H1 (cell line): ENCODE results near the gene B3GALT6.

ENCODE experiments used
- ATF3 ChIP-seq: IDR thresholded peaks from 2 replicates; pipeline ENCODE4 v1.6.1; 2011; ENCODE audit warnings: low read depth, mild to moderate bottlenecking, low read length; ENCODE audit not compliant: insufficient read depth
- CHD2 ChIP-seq: IDR thresholded peaks from 2 replicates; pipeline ENCODE4 v1.6.1; 2012; ENCODE audit warnings: low read length, improper control_type of control experiment
- CREB1 ChIP-seq: IDR thresholded peaks from 2 replicates; pipeline ENCODE4 v1.6.1; 2012; ENCODE audit warnings: inconsistent platforms
- CTCF ChIP-seq, 3 experiments: IDR thresholded peaks; 1 replicate in 2 of 3; 2 replicates in 1 of 3; pipeline versions ENCODE4 v1.5.1 to v1.6.1; 2011; ENCODE audit warnings: low read length in 3 of 3, mild to moderate bottlenecking in 3 of 3, inconsistent platforms in 2 of 3, low read depth in 1 of 3, moderate library complexity in 1 of 3; ENCODE audit not compliant: insufficient read depth in 1 of 3; ENCODE audit errors: control extremely low read depth in 1 of 3
- EZH2 ChIP-seq: fragments of 200-600 bp; sonication (generic); IDR thresholded peaks from 2 replicates; pipeline ENCODE4 v1.7.1; 2012; ENCODE audit warnings: low read depth, mild to moderate bottlenecking, moderate library complexity, low read length, inconsistent platforms; ENCODE audit not compliant: severe bottlenecking
- RXRA ChIP-seq: IDR thresholded peaks from 2 replicates; pipeline ENCODE4 v1.6.1; 2011; ENCODE audit warnings: low read depth, mild to moderate bottlenecking, low read length, moderate library complexity; ENCODE audit not compliant: insufficient read depth
- SIN3A ChIP-seq, 2 experiments: IDR thresholded peaks in 1 of 2; conservative IDR thresholded peaks in 1 of 2; 2 replicates each; pipeline ENCODE4 v1.6.1; 2011 to 2012; ENCODE audit warnings: low read length in 2 of 2, improper control_type of control experiment in 1 of 2, low read depth in 1 of 2, mild to moderate bottlenecking in 1 of 2

- no peak for TF ChIP-seq CTCF (IDR thresholded peaks at IDR 0.05; ENCODE audit: control extremely low read depth in 1 of 3, insufficient read depth in 1 of 3, low read depth in 1 of 3, low read length in 3 of 3)
- no peak for TF ChIP-seq SIN3A (conservative IDR thresholded peaks at IDR 0.05 in 1 of 2, IDR thresholded peaks at IDR 0.05 in 1 of 2; ENCODE audit: low read depth in 1 of 2, low read length in 2 of 2)
- no peak for TF ChIP-seq CREB1
- no peak for TF ChIP-seq CHD2
- TF ChIP-seq ATF3 = no peak
- no peak for TF ChIP-seq RXRA
- TF ChIP-seq EZH2 = no peak
Observed at GRCh38 chr1:1236945-1237873, 5.2 kb downstream of the B3GALT6 start.
